ENCODE results near the gene PKD2L2.
"Not testable (repeated sequence)": the region's sequence is repeated elsewhere in the genome, so short reads cannot be mapped to it uniquely, and the experiment has no call there.

Gene PKD2L2

GRCh38 chr5:137862251-137862650 is 27.0 kb upstream of the PKD2L2 start:
- H3K4me1 ChIP-seq (ENCODE audit: control insufficient read depth, insufficient read depth, low read length, unreplicated experiment): peaks cover 7% of the 10 kb centered on the region
- no peak overlapping the region for H2AFZ ChIP-seq (ENCODE audit: low read length, unreplicated experiment)
- no peak overlapping the region for H3K27ac ChIP-seq (ENCODE audit: low read depth, low read length)
- no peaks in the 10 kb centered on the region for H3K36me3 ChIP-seq (ENCODE audit: insufficient read depth, low read length)
- no peak overlapping the region for H3K4me3 ChIP-seq (ENCODE audit: low read depth, low read length)
- H3K27me3 ChIP-seq (ENCODE audit: insufficient read depth, low read length): no peaks in the 10 kb centered on the region
- H3K79me2 ChIP-seq (ENCODE audit: control insufficient read depth, insufficient read depth, low read length, unreplicated experiment): no peaks in the 10 kb centered on the region

- H3K27ac ChIP-seq (ENCODE audit: low read depth, low read length); H2AFZ ChIP-seq (ENCODE audit: low read length, unreplicated experiment); H3K27me3 ChIP-seq (ENCODE audit: insufficient read depth, low read length); H3K79me2 ChIP-seq (ENCODE audit: control insufficient read depth, insufficient read depth, low read length, unreplicated experiment); H3K4me1 ChIP-seq (ENCODE audit: control insufficient read depth, insufficient read depth, low read length, unreplicated experiment); H3K36me3 ChIP-seq (ENCODE audit: insufficient read depth, low read length); H3K4me3 ChIP-seq (ENCODE audit: low read depth, low read length): not testable (repeated sequence)
These were observed 25.6 kb upstream of the PKD2L2 start for GRCh38 chr5:137863653-137864052.

- Histone ChIP-seq H3K4me3 (ENCODE audit: low read depth, low read length) (no peak overlapping the region), H3K79me2 (ENCODE audit: control insufficient read depth, insufficient read depth, low read length, unreplicated experiment) (no peaks in the 10 kb centered on the region), H3K27ac (ENCODE audit: low read depth, low read length) (no peak overlapping the region), H3K4me1 (ENCODE audit: control insufficient read depth, insufficient read depth, low read length, unreplicated experiment) (no peaks in the 10 kb centered on the region), H3K27me3 (ENCODE audit: insufficient read depth, low read length) (no peaks in the 10 kb centered on the region), H2AFZ (ENCODE audit: low read length, unreplicated experiment) (no peak overlapping the region), H3K36me3 (ENCODE audit: insufficient read depth, low read length) (no peaks in the 10 kb centered on the region)
These were observed 22.5 kb upstream of the PKD2L2 start for GRCh38 chr5:137866541-137867388.

- Histone ChIP-seq H3K79me2 (ENCODE audit: control insufficient read depth, insufficient read depth, low read length, unreplicated experiment) (no peaks in the 10 kb centered on the region), H3K27ac (ENCODE audit: low read depth, low read length) (no peak within 1 kb of the TSS), H3K4me1 (ENCODE audit: control insufficient read depth, insufficient read depth, low read length, unreplicated experiment) (no peaks in the 10 kb centered on the region), H3K36me3 (ENCODE audit: insufficient read depth, low read length) (no peaks in the 10 kb centered on the region), H3K4me3 (ENCODE audit: low read depth, low read length) (no peak within 1 kb of the TSS), H3K27me3 (ENCODE audit: insufficient read depth, low read length) (no peaks in the 10 kb centered on the region), H2AFZ (ENCODE audit: low read length, unreplicated experiment) (no peak within 1 kb of the TSS)
These were observed 21.6 kb upstream of the PKD2L2 start, which contains the start of gene MYOT for GRCh38 chr5:137867664-137868063. Gene MYOT (plus strand): TSS chr5:137867860. CDS start chr5:137870652, 2,792 bp downstream.

GRCh38 chr5:137870647-137871339 is 18.5 kb upstream of the PKD2L2 start:
- Histone ChIP-seq H3K4me3 (ENCODE audit: low read depth, low read length) (no peak overlapping the region), H3K79me2 (ENCODE audit: control insufficient read depth, insufficient read depth, low read length, unreplicated experiment) (no peaks in the 10 kb centered on the region), H2AFZ (ENCODE audit: low read length, unreplicated experiment) (no peak overlapping the region), H3K27ac (ENCODE audit: low read depth, low read length) (no peak overlapping the region), H3K4me1 (ENCODE audit: control insufficient read depth, insufficient read depth, low read length, unreplicated experiment) (no peaks in the 10 kb centered on the region), H3K36me3 (ENCODE audit: insufficient read depth, low read length) (no peaks in the 10 kb centered on the region), H3K27me3 (ENCODE audit: insufficient read depth, low read length) (no peaks in the 10 kb centered on the region)

- Histone ChIP-seq H3K27ac (ENCODE audit: low read depth, low read length) (no peak overlapping the region), H3K36me3 (ENCODE audit: insufficient read depth, low read length) (no peaks in the 10 kb centered on the region), H3K79me2 (ENCODE audit: control insufficient read depth, insufficient read depth, low read length, unreplicated experiment) (no peaks in the 10 kb centered on the region), H3K27me3 (ENCODE audit: insufficient read depth, low read length) (no peaks in the 10 kb centered on the region), H2AFZ (ENCODE audit: low read length, unreplicated experiment) (no peak overlapping the region), H3K4me1 (ENCODE audit: control insufficient read depth, insufficient read depth, low read length, unreplicated experiment) (no peaks in the 10 kb centered on the region), H3K4me3 (ENCODE audit: low read depth, low read length) (no peak overlapping the region)
These were observed 17.7 kb upstream of the PKD2L2 start for GRCh38 chr5:137871571-137871970.

- no peaks in the 10 kb centered on the region for H3K4me1 ChIP-seq (ENCODE audit: control insufficient read depth, insufficient read depth, low read length, unreplicated experiment)
- H3K27me3 ChIP-seq (ENCODE audit: insufficient read depth, low read length): no peaks in the 10 kb centered on the region
- no peaks in the 10 kb centered on the region for H3K36me3 ChIP-seq (ENCODE audit: insufficient read depth, low read length)
- H3K27ac ChIP-seq (ENCODE audit: low read depth, low read length): no peak overlapping the region
- no peaks in the 10 kb centered on the region for H3K79me2 ChIP-seq (ENCODE audit: control insufficient read depth, insufficient read depth, low read length, unreplicated experiment)
- H2AFZ ChIP-seq (ENCODE audit: low read length, unreplicated experiment): no peak overlapping the region
- H3K4me3 ChIP-seq (ENCODE audit: low read depth, low read length): no peak overlapping the region
These were observed 16.8 kb upstream of the PKD2L2 start for GRCh38 chr5:137872466-137872865.

GRCh38 chr5:137876101-137876500 is 13.2 kb upstream of the PKD2L2 start:
- H3K4me3 ChIP-seq (ENCODE audit: low read depth, low read length): no peak overlapping the region
- H3K27me3 ChIP-seq (ENCODE audit: insufficient read depth, low read length): no peaks in the 10 kb centered on the region
- no peak overlapping the region for H2AFZ ChIP-seq (ENCODE audit: low read length, unreplicated experiment)
- H3K36me3 ChIP-seq (ENCODE audit: insufficient read depth, low read length): no peaks in the 10 kb centered on the region
- peaks cover 13% of the 10 kb centered on the region for H3K4me1 ChIP-seq (ENCODE audit: control insufficient read depth, insufficient read depth, low read length, unreplicated experiment)
- no peak overlapping the region for H3K27ac ChIP-seq (ENCODE audit: low read depth, low read length)
- H3K79me2 ChIP-seq (ENCODE audit: control insufficient read depth, insufficient read depth, low read length, unreplicated experiment): no peaks in the 10 kb centered on the region

GRCh38 chr5:137880313-137880712 is 8.9 kb upstream of the PKD2L2 start:
- peak overlapping the region; percentile 77 for H2AFZ ChIP-seq (ENCODE audit: low read length, unreplicated experiment)
- H3K36me3 ChIP-seq (ENCODE audit: insufficient read depth, low read length): no peaks in the 10 kb centered on the region
- H3K4me1 ChIP-seq (ENCODE audit: control insufficient read depth, insufficient read depth, low read length, unreplicated experiment): peaks cover 28% of the 10 kb centered on the region
- H3K27me3 ChIP-seq (ENCODE audit: insufficient read depth, low read length): no peaks in the 10 kb centered on the region
- no peak overlapping the region; the same call in 1 of the 2 replicates for H3K27ac ChIP-seq (ENCODE audit: low read depth, low read length)
- no peaks in the 10 kb centered on the region for H3K79me2 ChIP-seq (ENCODE audit: control insufficient read depth, insufficient read depth, low read length, unreplicated experiment)
- peak overlapping the region; percentile 33; the same call in 1 of the 2 replicates for H3K4me3 ChIP-seq (ENCODE audit: low read depth, low read length)

- peaks cover 15% of the 10 kb centered on the region for H3K4me1 ChIP-seq (ENCODE audit: control insufficient read depth, insufficient read depth, low read length, unreplicated experiment)
- no peaks in the 10 kb centered on the region for H3K79me2 ChIP-seq (ENCODE audit: control insufficient read depth, insufficient read depth, low read length, unreplicated experiment)
- no peak overlapping the region for H3K27ac ChIP-seq (ENCODE audit: low read depth, low read length)
- no peak overlapping the region for H3K4me3 ChIP-seq (ENCODE audit: low read depth, low read length)
- no peaks in the 10 kb centered on the region for H3K27me3 ChIP-seq (ENCODE audit: insufficient read depth, low read length)
- H2AFZ ChIP-seq (ENCODE audit: low read length, unreplicated experiment): no peak overlapping the region
- H3K36me3 ChIP-seq (ENCODE audit: insufficient read depth, low read length): no peaks in the 10 kb centered on the region
These were observed 1.4 kb upstream of the PKD2L2 start for GRCh38 chr5:137887831-137888230.

- no peaks in the 10 kb centered on the region for H3K27me3 ChIP-seq (ENCODE audit: insufficient read depth, low read length)
- peak overlapping the region; percentile 86 for H2AFZ ChIP-seq (ENCODE audit: low read length, unreplicated experiment)
- H3K4me3 ChIP-seq (ENCODE audit: low read depth, low read length): peak overlapping the region; percentile 70
- H3K4me1 ChIP-seq (ENCODE audit: control insufficient read depth, insufficient read depth, low read length, unreplicated experiment): peaks cover 10% of the 10 kb centered on the region
- H3K79me2 ChIP-seq (ENCODE audit: control insufficient read depth, insufficient read depth, low read length, unreplicated experiment): no peaks in the 10 kb centered on the region
- H3K27ac ChIP-seq (ENCODE audit: low read depth, low read length): no peak overlapping the region
- H3K36me3 ChIP-seq (ENCODE audit: insufficient read depth, low read length): no peaks in the 10 kb centered on the region
These were observed 793 bp upstream of the PKD2L2 start for GRCh38 chr5:137888466-137888862.
